Cardiac septum (tissue), 1 donor: ENCODE results near the gene CCDC181. TPM values are rescaled to one million over a fixed set of nuclear protein-coding genes. Genes with fewer than 3 reads are reported as not detected.

Experiments
- DNase-seq: peaks from one replicate; pipeline ENCODE4 v3.0.0-alpha.2; 2020; ENCODE audit warnings: low spot score
- intact Hi-C: fragments of 100-400 bp; cut with DNase I; formaldehyde crosslinking; loops from one replicate; pipeline ENCODE4 v1.14.0; 2022
- total RNA-seq: library from RNA; stranded (reverse); fragmentation: NEBNext Ultra II Directional; extraction: Animal tissue kit (Norgen Biotek cat#: 25700); gene quantifications from one replicate; pipeline ENCODE4 v1.2.1, GENCODE V29; 2021
- donor health status: DM: no; HTN: no; CAD: no.

The CCDC181 gene
- total RNA-seq, 1 donor from 2014 or later: 1.2 TPM

GRCh38 chr1:169346036-169346589 is 81.2 kb downstream of the CCDC181 start:
- no peak for DNase-seq
- intact Hi-C loops: loop anchor here (10.0 kb wide), 2 partner anchors 911 to 1001 kb away; no protein-coding TSS in a partner anchor

DNA sequence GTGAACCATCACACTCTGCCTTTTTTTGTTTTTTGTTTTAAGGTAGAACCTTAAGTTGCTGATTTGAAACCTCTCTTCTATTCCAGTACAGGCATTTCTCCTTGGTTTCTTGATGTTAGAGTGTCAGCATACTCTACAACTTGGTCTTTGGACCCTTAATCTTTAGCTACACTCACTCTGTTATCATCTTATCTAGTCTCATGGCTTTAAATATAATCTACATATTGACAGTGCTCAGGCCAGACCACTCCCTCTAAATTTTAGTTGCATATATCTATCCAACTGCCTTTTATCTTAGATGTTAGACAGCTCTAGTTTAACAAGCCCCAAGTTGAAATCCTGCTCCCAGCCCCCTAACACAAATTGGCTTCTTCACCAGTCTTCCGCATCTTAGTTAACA is 81.8 kb downstream of the CCDC181 start:
- no peak for DNase-seq
- intact Hi-C loops: loop anchor here (10.0 kb wide), 2 partner anchors 911 to 1001 kb away; no protein-coding TSS in a partner anchor

Other genes starting within 250 kb of the CCDC181 start
- 9.8 TPM for gene NME7, start 59.7 kb downstream of the CCDC181 start, total RNA-seq
- 23.1 TPM for gene BLZF1, start 59.3 kb downstream of the CCDC181 start, total RNA-seq
- gene SLC19A2, start 58.5 kb upstream of the CCDC181 start, total RNA-seq: 5.1 TPM
- gene F5, start 159.0 kb upstream of the CCDC181 start, total RNA-seq: 0.97 TPM
- 10.6 TPM for gene SELP, start 202.7 kb upstream of the CCDC181 start, total RNA-seq